ENCODE measurements around the gene HS2ST1.

HS2ST1 gene

GRCh38 chr1:87130438-87130837, 216.0 kb downstream of the HS2ST1 start:
- no peak overlapping the region for H3K4me3 ChIP-seq (ENCODE audit: control insufficient read depth in 1 of 7, extremely low read depth in 1 of 7, insufficient read depth in 4 of 7, low read depth in 2 of 7, low read length in 6 of 7)
- no peaks in the 10 kb centered on the region for H3K36me3 ChIP-seq (ENCODE audit: control insufficient read depth in 4 of 4, insufficient read depth in 4 of 4, low read length in 3 of 4)
- ChIA-PET POLR2A (no interaction called here), CTCF (interaction anchor here (0.7 to 3.2 kb wide), 4 partner anchors 14 to 1119 kb away, joined by 3 to 12 read pairs (median 4); no protein-coding TSS in a partner anchor)
- H3K9me3 ChIP-seq (ENCODE audit: control extremely low read depth in 1 of 5, control insufficient read depth in 4 of 5, insufficient read depth in 2 of 5, low read depth in 1 of 5, low read length in 4 of 5): no peaks in the 10 kb centered on the region
- H3K4me1 ChIP-seq (ENCODE audit: control extremely low read depth in 1 of 4, control insufficient read depth in 4 of 4, insufficient read depth in 4 of 4, low read length in 3 of 4): peaks cover 0 to 21% (median 12%) of the 10 kb centered on the region in 4 experiments
- WGBS (ENCODE audit: insufficient coverage): 83% methylated on average over 4 of the region's 4 CpGs
- DNase-seq: no peak
- H3K27ac ChIP-seq (ENCODE audit: insufficient read depth in 1 of 2, low read depth in 1 of 2, low read length in 2 of 2, poor library complexity in 1 of 2, severe bottlenecking in 2 of 2): no peak overlapping the region
- peaks cover 0 to 3% (median 0%) of the 10 kb centered on the region in 5 experiments for H3K27me3 ChIP-seq (replicated peaks in 2 of 5; ENCODE audit: control insufficient read depth in 4 of 5, insufficient read depth in 5 of 5, low read length in 4 of 5)

GRCh38 chr1:87131809-87132283, 217.4 kb downstream of the HS2ST1 start:
- Histone ChIP-seq H3K36me3 (ENCODE audit: control insufficient read depth in 4 of 4, insufficient read depth in 4 of 4, low read length in 3 of 4) (no peaks in the 10 kb centered on the region), H3K27me3 (replicated peaks in 2 of 5; ENCODE audit: control insufficient read depth in 4 of 5, insufficient read depth in 5 of 5, low read length in 4 of 5) (peaks cover 0 to 3% (median 0%) of the 10 kb centered on the region in 5 experiments), H3K4me3 (ENCODE audit: control insufficient read depth in 1 of 7, extremely low read depth in 1 of 7, insufficient read depth in 4 of 7, low read depth in 2 of 7, low read length in 6 of 7) (peak overlapping the region; percentile 36 to 86 (median 67)), H3K9me3 (ENCODE audit: control extremely low read depth in 1 of 5, control insufficient read depth in 4 of 5, insufficient read depth in 2 of 5, low read depth in 1 of 5, low read length in 4 of 5) (no peaks in the 10 kb centered on the region), H3K27ac (ENCODE audit: insufficient read depth in 1 of 2, low read depth in 1 of 2, low read length in 2 of 2, poor library complexity in 1 of 2, severe bottlenecking in 2 of 2) (no peak overlapping the region), H3K4me1 (ENCODE audit: control extremely low read depth in 1 of 4, control insufficient read depth in 4 of 4, insufficient read depth in 4 of 4, low read length in 3 of 4) (peaks cover 0 to 21% (median 12%) of the 10 kb centered on the region in 4 experiments)
- 0% methylated on average over 32 of the region's 32 CpGs for WGBS (ENCODE audit: insufficient coverage)
- ChIA-PET POLR2A (no interaction called here), CTCF (interaction anchor here (0.7 to 3.2 kb wide), 10 partner anchors 11 to 931 kb away, joined by 3 to 12 read pairs (median 3); no protein-coding TSS in a partner anchor)
- peak; percentile 65 to 83 (median 81) for DNase-seq

- POLR2A ChIA-PET: no interaction called here
- Histone ChIP-seq H3K27me3 (replicated peaks in 2 of 5; ENCODE audit: control insufficient read depth in 4 of 5, insufficient read depth in 5 of 5, low read length in 4 of 5) (peaks cover 0 to 3% (median 0%) of the 10 kb centered on the region in 5 experiments), H3K36me3 (ENCODE audit: control insufficient read depth in 4 of 4, insufficient read depth in 4 of 4, low read length in 3 of 4) (no peaks in the 10 kb centered on the region), H3K27ac (ENCODE audit: insufficient read depth in 1 of 2, low read depth in 1 of 2, low read length in 2 of 2, poor library complexity in 1 of 2, severe bottlenecking in 2 of 2) (no peak overlapping the region), H3K4me3 (ENCODE audit: control insufficient read depth in 1 of 7, extremely low read depth in 1 of 7, insufficient read depth in 4 of 7, low read depth in 2 of 7, low read length in 6 of 7) (peak overlapping the region; percentile 36 to 86 (median 67)), H3K4me1 (ENCODE audit: control extremely low read depth in 1 of 4, control insufficient read depth in 4 of 4, insufficient read depth in 4 of 4, low read length in 3 of 4) (peaks cover 0 to 21% (median 12%) of the 10 kb centered on the region in 4 experiments), H3K9me3 (ENCODE audit: control extremely low read depth in 1 of 5, control insufficient read depth in 4 of 5, insufficient read depth in 2 of 5, low read depth in 1 of 5, low read length in 4 of 5) (no peaks in the 10 kb centered on the region)
- peak in 1 of 3 donors; percentile 36 for DNase-seq
- WGBS (ENCODE audit: insufficient coverage): 9% methylated on average over 44 of the region's 47 CpGs
- CTCF ChIA-PET: no interaction called here
These were observed 217.9 kb downstream of the HS2ST1 start for GRCh38 chr1:87132284-87132870.

GRCh38 chr1:87134061-87134460, 219.6 kb downstream of the HS2ST1 start:
- WGBS (ENCODE audit: insufficient coverage): 96% methylated on average over 4 of the region's 6 CpGs
- Histone ChIP-seq H3K36me3 (ENCODE audit: control insufficient read depth in 4 of 4, insufficient read depth in 4 of 4, low read length in 3 of 4) (no peaks in the 10 kb centered on the region), H3K9me3 (ENCODE audit: control extremely low read depth in 1 of 5, control insufficient read depth in 4 of 5, insufficient read depth in 2 of 5, low read depth in 1 of 5, low read length in 4 of 5) (no peaks in the 10 kb centered on the region), H3K4me3 (ENCODE audit: control insufficient read depth in 1 of 7, extremely low read depth in 1 of 7, insufficient read depth in 4 of 7, low read depth in 2 of 7, low read length in 6 of 7) (no peak overlapping the region), H3K27ac (ENCODE audit: insufficient read depth in 1 of 2, low read depth in 1 of 2, low read length in 2 of 2, poor library complexity in 1 of 2, severe bottlenecking in 2 of 2) (no peak overlapping the region), H3K27me3 (replicated peaks in 2 of 5; ENCODE audit: control insufficient read depth in 4 of 5, insufficient read depth in 5 of 5, low read length in 4 of 5) (peaks cover 0 to 5% (median 0%) of the 10 kb centered on the region in 5 experiments), H3K4me1 (ENCODE audit: control extremely low read depth in 1 of 4, control insufficient read depth in 4 of 4, insufficient read depth in 4 of 4, low read length in 3 of 4) (peaks cover 0 to 21% (median 12%) of the 10 kb centered on the region in 4 experiments)
- DNase-seq: no peak
- ChIA-PET CTCF (interaction anchor here (0.9 to 1.8 kb wide), 5 partner anchors 9 to 927 kb away, joined by 3 to 7 read pairs (median 4); no protein-coding TSS in a partner anchor), POLR2A (interaction anchor here (0.5 kb wide), 1 partner anchor 222 kb away, joined by 3 read pairs; no protein-coding TSS in a partner anchor)

GRCh38 chr1:87134625-87135328, 220.3 kb downstream of the HS2ST1 start:
- Histone ChIP-seq H3K36me3 (ENCODE audit: control insufficient read depth in 4 of 4, insufficient read depth in 4 of 4, low read length in 3 of 4) (no peaks in the 10 kb centered on the region), H3K27ac (ENCODE audit: insufficient read depth in 1 of 2, low read depth in 1 of 2, low read length in 2 of 2, poor library complexity in 1 of 2, severe bottlenecking in 2 of 2) (no peak overlapping the region), H3K4me3 (ENCODE audit: control insufficient read depth in 1 of 7, extremely low read depth in 1 of 7, insufficient read depth in 4 of 7, low read depth in 2 of 7, low read length in 6 of 7) (no peak overlapping the region), H3K4me1 (ENCODE audit: control extremely low read depth in 1 of 4, control insufficient read depth in 4 of 4, insufficient read depth in 4 of 4, low read length in 3 of 4) (peaks cover 0 to 20% (median 12%) of the 10 kb centered on the region in 4 experiments), H3K27me3 (replicated peaks in 2 of 5; ENCODE audit: control insufficient read depth in 4 of 5, insufficient read depth in 5 of 5, low read length in 4 of 5) (peaks cover 0 to 5% (median 0%) of the 10 kb centered on the region in 5 experiments), H3K9me3 (ENCODE audit: control extremely low read depth in 1 of 5, control insufficient read depth in 4 of 5, insufficient read depth in 2 of 5, low read depth in 1 of 5, low read length in 4 of 5) (no peaks in the 10 kb centered on the region)
- POLR2A ChIA-PET: interaction anchor here (0.5 kb wide), 1 partner anchor 222 kb away, joined by 3 read pairs; no protein-coding TSS in a partner anchor
- CTCF ChIA-PET: interaction anchor here (0.9 to 1.8 kb wide), 4 partner anchors 8 to 927 kb away, joined by 3 to 7 read pairs (median 4); no protein-coding TSS in a partner anchor
- 96% methylated on average over 5 of the region's 9 CpGs for WGBS (ENCODE audit: insufficient coverage)
- DNase-seq: no peak

GRCh38 chr1:87135329-87135712, 220.9 kb downstream of the HS2ST1 start:
- H3K27me3 ChIP-seq (replicated peaks in 2 of 5; ENCODE audit: control insufficient read depth in 4 of 5, insufficient read depth in 5 of 5, low read length in 4 of 5): peaks cover 0 to 5% (median 0%) of the 10 kb centered on the region in 5 experiments
- POLR2A ChIA-PET: no interaction called here
- no peaks in the 10 kb centered on the region for H3K36me3 ChIP-seq (ENCODE audit: control insufficient read depth in 4 of 4, insufficient read depth in 4 of 4, low read length in 3 of 4)
- H3K27ac ChIP-seq (ENCODE audit: insufficient read depth in 1 of 2, low read depth in 1 of 2, low read length in 2 of 2, poor library complexity in 1 of 2, severe bottlenecking in 2 of 2): no peak overlapping the region
- H3K9me3 ChIP-seq (ENCODE audit: control extremely low read depth in 1 of 5, control insufficient read depth in 4 of 5, insufficient read depth in 2 of 5, low read depth in 1 of 5, low read length in 4 of 5): no peaks in the 10 kb centered on the region
- H3K4me3 ChIP-seq (ENCODE audit: control insufficient read depth in 1 of 7, extremely low read depth in 1 of 7, insufficient read depth in 4 of 7, low read depth in 2 of 7, low read length in 6 of 7): no peak overlapping the region
- WGBS (ENCODE audit: insufficient coverage): 98% methylated on average over 9 of the region's 11 CpGs
- no peak for DNase-seq
- peaks cover 0 to 15% (median 12%) of the 10 kb centered on the region in 4 experiments for H3K4me1 ChIP-seq (ENCODE audit: control extremely low read depth in 1 of 4, control insufficient read depth in 4 of 4, insufficient read depth in 4 of 4, low read length in 3 of 4)
- CTCF ChIA-PET: interaction anchor here (1.5 kb wide), 1 partner anchor 9 kb away, joined by 7 read pairs; no protein-coding TSS in a partner anchor
